Thoracic aorta (tissue), 2 donors: ENCODE results near the gene ADCY5. TPM values are rescaled to one million over a fixed set of nuclear protein-coding genes. Genes with fewer than 3 reads are reported as not detected.

Experiments
- ATAC-seq: fragments of 150-250 bp; one replicate; pipeline ENCODE4 v1.8.0; 2017; ENCODE audit warnings: low read depth; ENCODE audit not compliant: insufficient number of reproducible peaks, low FRiP score
- DNase-seq: peaks from one replicate; pipeline ENCODE4 v3.0.0-alpha.2; 2020; ENCODE audit warnings: low spot score
- H3K27ac ChIP-seq, 2 donors: fragments of 200-600 bp; sonication (generic); 1 replicate in 1 of 2; 2 replicates in 1 of 2; pipeline ENCODE4 v1.5.1; 2016; ENCODE audit warnings: mild to moderate bottlenecking in 2 of 2, moderate library complexity in 2 of 2
- H3K27me3 ChIP-seq: fragments of 200-600 bp; sonication (generic); replicated peaks from 2 replicates; pipeline ENCODE4 v1.6.0; 2016; ENCODE audit warnings: mild to moderate bottlenecking; ENCODE audit not compliant: insufficient read depth
- H3K36me3 ChIP-seq: fragments of 200-600 bp; sonication (generic); one replicate; pipeline ENCODE4 v1.5.1; 2016
- H3K4me1 ChIP-seq, 2 donors: fragments of 200-600 bp; sonication (generic); 1 replicate in 1 of 2; 2 replicates in 1 of 2; pipeline versions ENCODE4 v1.5.1 to v1.6.0; 2016; ENCODE audit warnings: low read depth in 2 of 2, mild to moderate bottlenecking in 1 of 2; ENCODE audit not compliant: control insufficient read depth in 1 of 2
- H3K4me3 ChIP-seq: fragments of 200-600 bp; sonication (generic); 2 replicates; pipeline ENCODE4 v1.5.1; 2016; ENCODE audit warnings: mild to moderate bottlenecking
- H3K9me3 ChIP-seq: fragments of 200-600 bp; sonication (generic); 2 replicates; pipeline ENCODE4 v1.5.1; 2016
- CTCF ChIP-seq: fragments of 200-600 bp; sonication (generic); IDR thresholded peaks from one replicate; pipeline ENCODE4 v1.5.1; 2019; ENCODE audit warnings: antibody characterized with exemption
- total RNA-seq, 2 donors: library from RNA; depleted of rRNA; stranded (reverse); fragments of >200 nt; gene quantifications; one replicate each; pipeline versions ENCODE4 v1.1.0 to v1.2.3, GENCODE V29; 2016

ADCY5 gene
- total RNA-seq, 2 donors from 2014 or later: 104 to 123 TPM

- H3K4me3 ChIP-seq: no peak overlapping the region
- no peaks in the 10 kb centered on the region for H3K36me3 ChIP-seq
- no peak for ATAC-seq
- no peak overlapping the region for H3K27ac ChIP-seq
- DNase-seq: no peak
- no peaks in the 10 kb centered on the region for H3K9me3 ChIP-seq
- H3K4me1 ChIP-seq: no peaks in the 10 kb centered on the region
- no peaks in the 10 kb centered on the region for H3K27me3 ChIP-seq
- TF ChIP-seq CTCF: no peak
These were observed 187.2 kb downstream of the ADCY5 start for GRCh38 chr3:123261666-123262065.

GRCh38 chr3:123258811-123259420, 190.0 kb downstream of the ADCY5 start:
- H3K27me3 ChIP-seq: no peaks in the 10 kb centered on the region
- ATAC-seq: no peak
- TF ChIP-seq CTCF: peak; percentile 64
- no peak for DNase-seq
- no peak overlapping the region for H3K27ac ChIP-seq
- no peaks in the 10 kb centered on the region for H3K36me3 ChIP-seq
- H3K4me3 ChIP-seq: no peak overlapping the region
- no peaks in the 10 kb centered on the region for H3K9me3 ChIP-seq
- no peaks in the 10 kb centered on the region for H3K4me1 ChIP-seq

- Histone ChIP-seq H3K27me3 (no peaks in the 10 kb centered on the region), H3K27ac (no peak overlapping the region), H3K4me1 (no peaks in the 10 kb centered on the region), H3K9me3 (no peaks in the 10 kb centered on the region), H3K4me3 (no peak overlapping the region), H3K36me3 (no peaks in the 10 kb centered on the region)
- no peak for DNase-seq
- ATAC-seq: no peak
- TF ChIP-seq CTCF: no peak
These were observed 190.5 kb downstream of the ADCY5 start for GRCh38 chr3:123258359-123258758.

- H3K4me1 ChIP-seq: no peaks in the 10 kb centered on the region
- no peaks in the 10 kb centered on the region for H3K27me3 ChIP-seq
- no peak overlapping the region for H3K27ac ChIP-seq
- no peaks in the 10 kb centered on the region for H3K36me3 ChIP-seq
- H3K9me3 ChIP-seq: no peaks in the 10 kb centered on the region
- H3K4me3 ChIP-seq: no peak overlapping the region
- DNase-seq (no peak), ATAC-seq (no peak)
- TF ChIP-seq CTCF: no peak
These were observed 192.6 kb downstream of the ADCY5 start for GRCh38 chr3:123256256-123256655.

DNA sequence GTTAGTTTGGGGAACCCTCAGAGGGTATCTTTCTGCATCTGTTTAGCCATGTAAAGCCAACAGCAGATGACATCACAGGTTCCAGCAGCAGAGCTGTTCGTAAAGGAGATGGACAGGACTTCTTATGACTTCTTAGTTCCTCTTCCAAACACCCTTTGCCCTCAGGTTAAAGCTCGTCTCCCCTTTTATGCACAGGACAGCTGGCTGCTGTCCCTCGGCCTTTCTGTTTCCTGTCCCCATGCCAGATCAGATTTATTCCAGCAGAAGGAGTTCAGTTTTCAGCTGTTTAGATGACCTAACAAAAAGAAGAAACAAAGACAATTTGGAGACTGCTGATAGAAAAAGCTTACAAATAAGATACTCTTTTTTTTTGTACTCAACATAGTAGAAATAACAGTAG, 202.0 kb downstream of the ADCY5 start:
- TF ChIP-seq CTCF: no peak
- no peaks in the 10 kb centered on the region for H3K36me3 ChIP-seq
- ATAC-seq: no peak
- DNase-seq: no peak
- H3K4me3 ChIP-seq: no peak overlapping the region
- no peak overlapping the region for H3K27ac ChIP-seq
- no peaks in the 10 kb centered on the region for H3K9me3 ChIP-seq
- peaks cover 3 to 13% of the 10 kb centered on the region in 2 donors for H3K4me1 ChIP-seq
- no peaks in the 10 kb centered on the region for H3K27me3 ChIP-seq
